GM23338 (cell line): ENCODE data around the gene KRTAP9-8. TPM values are rescaled to one million over a fixed set of nuclear protein-coding genes. Genes with fewer than 3 reads are reported as not detected.

Experiments
- ATAC-seq: fragments of 200-7000 bp; cut with Tn5 transposase; 3 replicates; pipeline ENCODE4 v1.9.1; 2020
- DNase-seq: peaks from one replicate; pipeline ENCODE4 v3.0.0-alpha.2; 2015; ENCODE audit warnings: low spot score
- H2AFZ ChIP-seq: fragments of 200-600 bp; sonication (generic); 2 replicates; pipeline ENCODE4 v1.8.0; 2016; ENCODE audit warnings: antibody characterized with exemption, mild to moderate bottlenecking, moderate library complexity
- H3F3A ChIP-seq: fragments of 200-600 bp; sonication (generic); replicated peaks from 2 replicates; pipeline ENCODE4 v1.8.0; 2017; ENCODE audit warnings: antibody characterized with exemption, mixed run types, low read depth
- H3K27ac ChIP-seq: fragments of 200-600 bp; sonication (generic); 2 replicates; pipeline ENCODE4 v1.6.1; 2016; ENCODE audit warnings: low read depth
- H3K27me3 ChIP-seq: fragments of 200-600 bp; sonication (generic); 2 replicates; pipeline ENCODE4 v1.8.0; 2016; ENCODE audit warnings: mild to moderate bottlenecking, mixed run types, moderate library complexity; ENCODE audit not compliant: insufficient read depth
- H3K36me3 ChIP-seq: fragments of 200-600 bp; sonication (generic); 2 replicates; pipeline ENCODE4 v1.8.0; 2016; ENCODE audit warnings: mild to moderate bottlenecking; ENCODE audit not compliant: insufficient read depth
- H3K4me1 ChIP-seq: fragments of 200-600 bp; sonication (generic); 2 replicates; pipeline ENCODE4 v1.8.0; 2016; ENCODE audit warnings: mild to moderate bottlenecking, moderate library complexity; ENCODE audit not compliant: insufficient read depth
- H3K4me2 ChIP-seq: fragments of 200-600 bp; sonication (generic); 2 replicates; pipeline ENCODE4 v1.7.1; 2017; ENCODE audit warnings: mixed run types
- H3K4me3 ChIP-seq: fragments of 200-600 bp; sonication (generic); 2 replicates; pipeline ENCODE4 v1.6.1; 2016; ENCODE audit warnings: mixed run types
- H3K79me2 ChIP-seq: fragments of 200-600 bp; sonication (generic); replicated peaks from 2 replicates; pipeline ENCODE4 v1.8.0; 2017; ENCODE audit warnings: mild to moderate bottlenecking; ENCODE audit not compliant: insufficient read depth
- H3K9me2 ChIP-seq: fragments of 200-600 bp; sonication (generic); 2 replicates; pipeline ENCODE4 v1.8.0; 2017; ENCODE audit not compliant: insufficient read depth
- H4K20me1 ChIP-seq: fragments of 200-600 bp; sonication (generic); replicated peaks from 2 replicates; pipeline ENCODE4 v1.8.0; 2017; ENCODE audit warnings: mild to moderate bottlenecking; ENCODE audit not compliant: insufficient read depth
- H3K27ac Mint-ChIP-seq: 2 replicates; pipeline ENCODE4 v1.8.0; 2020; ENCODE audit warnings: inconsistent platforms, mild to moderate bottlenecking, moderate library complexity, mixed read lengths
- H3K27me3 Mint-ChIP-seq: 3 replicates; pipeline ENCODE4 v1.8.0; 2022; ENCODE audit warnings: low read depth, mild to moderate bottlenecking, moderate library complexity, mixed read lengths, inconsistent platforms; ENCODE audit not compliant: insufficient read depth, poor library complexity
- H3K36me3 Mint-ChIP-seq: 3 replicates; pipeline ENCODE4 v1.8.0; 2021; ENCODE audit warnings: low read depth, mild to moderate bottlenecking, inconsistent platforms, moderate library complexity, mixed read lengths
- H3K4me1 Mint-ChIP-seq: 3 replicates; pipeline ENCODE4 v1.8.0; 2020; ENCODE audit warnings: mild to moderate bottlenecking, inconsistent platforms, mixed read lengths
- H3K4me3 Mint-ChIP-seq: 3 replicates; pipeline ENCODE4 v1.8.0; 2021; ENCODE audit warnings: moderate library complexity, mild to moderate bottlenecking, inconsistent platforms, mixed read lengths
- H3K9me3 Mint-ChIP-seq: 3 replicates; pipeline ENCODE4 v1.8.0; 2020; ENCODE audit warnings: moderate library complexity, mild to moderate bottlenecking, inconsistent platforms, mixed read lengths
- CREB1 ChIP-seq: fragments of 250-450 bp; sonication (Bioruptor Pico); IDR thresholded peaks from 2 replicates; pipeline ENCODE4 v1.5.0; 2020; ENCODE audit warnings: low read depth, mild to moderate bottlenecking, moderate library complexity
- EZH2 ChIP-seq: fragments of 200-600 bp; sonication (generic); IDR thresholded peaks from one replicate; pipeline ENCODE4 v1.8.0; 2017; ENCODE audit warnings: antibody characterized with exemption, mild to moderate bottlenecking, low read depth; ENCODE audit not compliant: unreplicated experiment
- EZH2phosphoT487 ChIP-seq: fragments of 200-600 bp; sonication (generic); IDR thresholded peaks from one replicate; pipeline ENCODE4 v1.8.1; 2018; ENCODE audit warnings: antibody characterized with exemption; ENCODE audit not compliant: unreplicated experiment
- JUNB ChIP-seq: IDR thresholded peaks from one replicate; pipeline ENCODE4 v1.6.1; 2016; ENCODE audit warnings: antibody characterized with exemption; ENCODE audit not compliant: unreplicated experiment
- NANOG ChIP-seq: IDR thresholded peaks from 2 replicates; pipeline ENCODE4 v1.6.1; 2016; ENCODE audit warnings: antibody characterized with exemption, borderline replicate concordance
- POLR2AphosphoS5 ChIP-seq: IDR thresholded peaks from 2 replicates; pipeline ENCODE4 v1.6.1; 2016; ENCODE audit warnings: antibody characterized with exemption, low read depth
- STAT1 ChIP-seq: IDR thresholded peaks from one replicate; pipeline ENCODE4 v1.6.1; 2016; ENCODE audit warnings: antibody characterized with exemption; ENCODE audit not compliant: unreplicated experiment
- ZNF114 ChIP-seq: fragments of 250-450 bp; sonication (Bioruptor Pico); IDR thresholded peaks from 2 replicates; pipeline ENCODE4 v1.5.0; 2020; ENCODE audit warnings: mild to moderate bottlenecking, moderate library complexity
- polyA plus RNA-seq: library from polyadenylated mRNA; unstranded; fragments of >200 nt; fragmentation: Nextera tagmentation; extraction: Ambion mirVana; gene quantifications from 2 replicates; pipeline ENCODE4 v1.2.1, GENCODE V29; 2016
- total RNA-seq: library from RNA; depleted of rRNA; stranded (reverse); fragments of >200 nt; shearing (Covaris generic); gene quantifications from 2 replicates; pipeline ENCODE4 v1.2.3, GENCODE V29; 2014
- TF ChIP-seq, protein P1 (sequence below), 2 experiments: fragments of 200-600 bp in 1 of 2; sonication (generic) in 1 of 2; conservative IDR thresholded peaks; 2 replicates each; pipeline versions ENCODE4 v1.5.1 to v1.6.1; 2016 to 2017; ENCODE audit warnings: antibody characterized with exemption in 2 of 2, low read depth in 2 of 2, mild to moderate bottlenecking in 2 of 2, moderate library complexity in 1 of 2
- TF ChIP-seq, protein P2 (sequence below): IDR thresholded peaks from 2 replicates; pipeline ENCODE4 v1.6.1; 2016; ENCODE audit warnings: antibody characterized with exemption

The KRTAP9-8 gene
- total and polyA plus RNA-seq, 2 experiments from 2014 or later: not detected

DNA sequence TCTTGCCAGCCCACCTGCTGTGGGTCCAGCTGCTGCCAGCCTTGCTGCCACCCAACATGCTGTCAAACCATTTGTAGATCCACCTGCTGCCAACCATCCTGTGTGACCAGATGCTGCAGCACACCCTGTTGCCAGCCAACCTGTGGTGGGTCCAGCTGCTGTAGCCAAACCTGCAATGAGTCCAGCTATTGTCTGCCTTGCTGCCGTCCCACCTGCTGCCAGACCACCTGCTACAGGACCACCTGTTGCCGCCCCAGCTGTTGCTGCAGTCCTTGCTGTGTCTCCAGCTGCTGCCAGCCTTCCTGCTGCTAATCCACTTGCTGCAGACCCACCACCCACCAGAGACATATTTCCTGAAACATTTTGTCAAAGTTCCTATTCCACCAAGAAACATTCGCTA, 47.5 kb upstream of the KRTAP9-8 start (continued):
- TF ChIP-seq NANOG: no peak
- no peak for TF ChIP-seq ZNF114 (CRISPR knock-in tag)
- TF ChIP-seq EZH2: no peak
- TF ChIP-seq POLR2AphosphoS5: no peak

DNA sequence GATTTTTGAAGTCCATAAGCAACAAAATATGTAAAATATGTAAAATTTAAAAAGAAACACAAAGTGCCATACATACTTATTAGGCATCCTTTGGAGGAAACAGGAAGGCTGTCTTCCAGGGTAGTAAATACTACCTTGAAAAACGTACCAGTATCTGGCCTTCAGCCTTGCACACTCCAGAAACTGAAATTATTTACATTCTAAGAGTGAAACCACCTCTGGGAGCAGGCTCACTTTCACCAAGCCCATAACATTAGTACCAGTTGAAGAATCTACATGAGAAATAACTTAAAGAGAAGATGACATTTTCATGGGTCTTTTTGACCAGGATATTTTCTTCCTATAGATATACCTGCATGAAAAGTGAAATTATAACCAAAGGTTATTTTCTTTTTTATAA, 41.7 kb upstream of the KRTAP9-8 start:
- Mint-ChIP-seq H3K4me1 (no peaks in the 10 kb centered on the region), H3K4me3 (no peak overlapping the region)
- no peaks in the 10 kb centered on the region for H3K27me3 ChIP-seq

DNA sequence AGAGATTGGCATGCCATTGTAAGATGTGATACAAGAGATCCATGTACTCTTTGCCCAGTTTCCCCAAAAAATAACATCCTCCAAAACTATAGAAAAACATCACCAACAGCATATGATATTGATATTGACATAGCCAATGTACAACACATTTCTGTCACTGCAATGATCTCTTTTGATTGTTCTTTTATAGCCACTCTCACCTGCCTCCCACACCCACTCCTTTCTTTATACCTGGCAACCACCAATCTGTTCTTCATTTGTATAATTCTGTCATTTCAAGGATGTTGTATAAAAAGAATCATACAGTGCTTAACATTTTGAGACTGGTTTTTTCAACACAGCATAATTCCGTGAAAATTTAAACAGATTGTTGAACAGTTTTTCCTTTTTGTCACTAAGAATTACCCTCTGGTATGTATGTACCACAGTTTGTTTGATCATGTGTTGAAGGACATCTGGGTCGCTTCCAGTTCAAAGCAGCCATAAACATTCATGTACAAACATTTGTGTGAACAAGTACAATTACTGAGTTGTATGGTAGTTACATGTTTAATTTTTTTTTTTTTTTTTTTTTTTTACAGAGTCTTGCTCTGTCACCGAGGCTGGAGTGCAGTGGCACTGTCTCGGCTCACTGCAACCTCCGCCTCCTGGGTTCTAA, 38.2 kb upstream of the KRTAP9-8 start:
- Histone ChIP-seq H3K27me3 (no peaks in the 10 kb centered on the region), H3K79me2 (no peaks in the 10 kb centered on the region), H3K27ac (no peak overlapping the region), H3K4me3 (no peak overlapping the region), H3F3A (no peaks in the 10 kb centered on the region), H3K9me2 (no peaks in the 10 kb centered on the region; the same call in 1 of the 2 replicates), H4K20me1 (no peaks in the 10 kb centered on the region), H3K4me2 (no peak overlapping the region), H2AFZ (no peak overlapping the region), H3K36me3 (no peaks in the 10 kb centered on the region), H3K4me1 (no peaks in the 10 kb centered on the region)
- TF ChIP-seq JUNB (no peak), NANOG (no peak), EZH2 (no peak), STAT1 (no peak), ZNF114 (CRISPR knock-in tag) (no peak), POLR2AphosphoS5 (no peak)
- TF ChIP-seq, protein P1, sequence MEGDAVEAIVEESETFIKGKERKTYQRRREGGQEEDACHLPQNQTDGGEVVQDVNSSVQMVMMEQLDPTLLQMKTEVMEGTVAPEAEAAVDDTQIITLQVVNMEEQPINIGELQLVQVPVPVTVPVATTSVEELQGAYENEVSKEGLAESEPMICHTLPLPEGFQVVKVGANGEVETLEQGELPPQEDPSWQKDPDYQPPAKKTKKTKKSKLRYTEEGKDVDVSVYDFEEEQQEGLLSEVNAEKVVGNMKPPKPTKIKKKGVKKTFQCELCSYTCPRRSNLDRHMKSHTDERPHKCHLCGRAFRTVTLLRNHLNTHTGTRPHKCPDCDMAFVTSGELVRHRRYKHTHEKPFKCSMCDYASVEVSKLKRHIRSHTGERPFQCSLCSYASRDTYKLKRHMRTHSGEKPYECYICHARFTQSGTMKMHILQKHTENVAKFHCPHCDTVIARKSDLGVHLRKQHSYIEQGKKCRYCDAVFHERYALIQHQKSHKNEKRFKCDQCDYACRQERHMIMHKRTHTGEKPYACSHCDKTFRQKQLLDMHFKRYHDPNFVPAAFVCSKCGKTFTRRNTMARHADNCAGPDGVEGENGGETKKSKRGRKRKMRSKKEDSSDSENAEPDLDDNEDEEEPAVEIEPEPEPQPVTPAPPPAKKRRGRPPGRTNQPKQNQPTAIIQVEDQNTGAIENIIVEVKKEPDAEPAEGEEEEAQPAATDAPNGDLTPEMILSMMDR (conservative IDR thresholded peaks at IDR 0.05; ENCODE audit: low read depth in 2 of 2): no peak
- Mint-ChIP-seq H3K36me3 (no peaks in the 10 kb centered on the region; the same call in 2 of the 3 replicates), H3K27me3 (peaks cover 2% of the 10 kb centered on the region), H3K27ac (no peak overlapping the region), H3K4me1 (no peaks in the 10 kb centered on the region), H3K9me3 (peaks cover 5% of the 10 kb centered on the region; the same call in 2 of the 3 replicates), H3K4me3 (no peak overlapping the region)
- no peak for ATAC-seq
- no peak for DNase-seq

More for the DNA sequence above, 41.7 kb upstream of the KRTAP9-8 start:
- Histone ChIP-seq H3K27ac (no peak overlapping the region), H3K4me2 (no peak overlapping the region), H3K4me3 (no peak overlapping the region), H3K36me3 (no peaks in the 10 kb centered on the region), H3F3A (no peaks in the 10 kb centered on the region), H3K79me2 (no peaks in the 10 kb centered on the region), H3K4me1 (no peaks in the 10 kb centered on the region), H3K9me2 (no peaks in the 10 kb centered on the region; the same call in 1 of the 2 replicates), H2AFZ (no peak overlapping the region), H4K20me1 (no peaks in the 10 kb centered on the region)
- Mint-ChIP-seq H3K27ac (no peak overlapping the region), H3K27me3 (peaks cover 2% of the 10 kb centered on the region), H3K9me3 (peaks cover 9% of the 10 kb centered on the region; the same call in 2 of the 3 replicates), H3K36me3 (no peaks in the 10 kb centered on the region; the same call in 2 of the 3 replicates)
- ATAC-seq (no peak), DNase-seq (no peak)
- TF ChIP-seq, protein P2, sequence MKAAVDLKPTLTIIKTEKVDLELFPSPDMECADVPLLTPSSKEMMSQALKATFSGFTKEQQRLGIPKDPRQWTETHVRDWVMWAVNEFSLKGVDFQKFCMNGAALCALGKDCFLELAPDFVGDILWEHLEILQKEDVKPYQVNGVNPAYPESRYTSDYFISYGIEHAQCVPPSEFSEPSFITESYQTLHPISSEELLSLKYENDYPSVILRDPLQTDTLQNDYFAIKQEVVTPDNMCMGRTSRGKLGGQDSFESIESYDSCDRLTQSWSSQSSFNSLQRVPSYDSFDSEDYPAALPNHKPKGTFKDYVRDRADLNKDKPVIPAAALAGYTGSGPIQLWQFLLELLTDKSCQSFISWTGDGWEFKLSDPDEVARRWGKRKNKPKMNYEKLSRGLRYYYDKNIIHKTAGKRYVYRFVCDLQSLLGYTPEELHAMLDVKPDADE: no peak
- no peak for TF ChIP-seq NANOG
- no peak for TF ChIP-seq POLR2AphosphoS5
- no peak for TF ChIP-seq CREB1 (CRISPR knock-in tag)
- no peak for TF ChIP-seq EZH2phosphoT487
- TF ChIP-seq, protein P1 (conservative IDR thresholded peaks at IDR 0.05; ENCODE audit: low read depth in 2 of 2): no peak
- TF ChIP-seq EZH2: no peak
